Neural progenitor cell (in vitro differentiated cells): ENCODE data around the gene ZNF385D. TPM values are rescaled to one million over a fixed set of nuclear protein-coding genes. Genes with fewer than 3 reads are reported as not detected.
"Not testable (repeated sequence)": the region's sequence is repeated elsewhere in the genome, so short reads cannot be mapped to it uniquely, and the experiment has no call there.

ENCODE experiments used
- DNase-seq: peaks from one replicate; pipeline ENCODE4 v3.0.0-alpha.2; 2016; ENCODE audit warnings: low spot score
- H2AFZ ChIP-seq: fragments of 200-600 bp; sonication (generic); replicated peaks from 2 replicates; pipeline ENCODE4 v1.6.1; 2016; ENCODE audit warnings: antibody characterized with exemption
- H3F3A ChIP-seq: fragments of 200-600 bp; sonication (generic); 2 replicates; pipeline ENCODE4 v1.6.1; 2016; ENCODE audit warnings: antibody characterized with exemption, low read depth
- H3K27ac ChIP-seq: fragments of 200-600 bp; sonication (generic); 2 replicates; pipeline ENCODE4 v1.5.1; 2016; ENCODE audit warnings: mild to moderate bottlenecking
- H3K27me3 ChIP-seq: fragments of 200-600 bp; sonication (generic); 2 replicates; pipeline ENCODE4 v1.6.1; 2016; ENCODE audit warnings: mild to moderate bottlenecking, moderate library complexity
- H3K36me3 ChIP-seq: fragments of 200-600 bp; sonication (generic); 2 replicates; pipeline ENCODE4 v1.5.1; 2016
- H3K4me1 ChIP-seq: fragments of 200-600 bp; sonication (generic); 2 replicates; pipeline ENCODE4 v1.6.1; 2016; ENCODE audit warnings: mixed run types
- H3K4me2 ChIP-seq: fragments of 200-600 bp; sonication (generic); 2 replicates; pipeline ENCODE4 v1.6.1; 2016
- H3K4me3 ChIP-seq: fragments of 200-600 bp; sonication (generic); 2 replicates; pipeline ENCODE4 v1.5.1; 2016
- H3K79me2 ChIP-seq: fragments of 200-600 bp; sonication (generic); 2 replicates; pipeline ENCODE4 v1.6.1; 2016; ENCODE audit warnings: low read depth
- H3K9ac ChIP-seq: fragments of 200-600 bp; sonication (generic); 2 replicates; pipeline ENCODE4 v1.6.1; 2016
- H3K9me3 ChIP-seq: fragments of 200-600 bp; sonication (generic); 2 replicates; pipeline ENCODE4 v1.5.1; 2016; ENCODE audit warnings: low read depth
- H4K20me1 ChIP-seq: fragments of 200-600 bp; sonication (generic); 2 replicates; pipeline ENCODE4 v1.6.1; 2016; ENCODE audit warnings: low read depth
- H3K27ac Mint-ChIP-seq: 3 replicates; pipeline ENCODE4 v1.8.0; 2021; ENCODE audit warnings: mixed read lengths
- H3K27me3 Mint-ChIP-seq: 2 replicates; pipeline ENCODE4 v1.8.0; 2022; ENCODE audit warnings: low read depth, mild to moderate bottlenecking, inconsistent platforms, moderate library complexity, mixed read lengths; ENCODE audit not compliant: insufficient read depth
- H3K36me3 Mint-ChIP-seq: 3 replicates; pipeline ENCODE4 v1.8.0; 2021; ENCODE audit warnings: mixed read lengths
- H3K4me1 Mint-ChIP-seq: 3 replicates; pipeline ENCODE4 v1.8.0; 2021; ENCODE audit warnings: mixed read lengths
- H3K4me3 Mint-ChIP-seq: 3 replicates; pipeline ENCODE4 v1.8.0; 2021; ENCODE audit warnings: mild to moderate bottlenecking, moderate library complexity, mixed read lengths
- H3K9me3 Mint-ChIP-seq: 3 replicates; pipeline ENCODE4 v1.8.0; 2020; ENCODE audit warnings: mixed read lengths
- EZH2 ChIP-seq: fragments of 200-600 bp; sonication (generic); IDR thresholded peaks from 2 replicates; pipeline ENCODE4 v1.6.1; 2017; ENCODE audit warnings: antibody characterized with exemption, mild to moderate bottlenecking, moderate library complexity
- EZH2phosphoT487 ChIP-seq: fragments of 200-600 bp; sonication (generic); IDR thresholded peaks from 2 replicates; pipeline ENCODE4 v1.6.1; 2017; ENCODE audit warnings: antibody characterized with exemption
- total RNA-seq: library from RNA; depleted of rRNA; stranded (reverse); fragments of >200 nt; gene quantifications from 2 replicates; pipeline ENCODE4 v1.2.3, GENCODE V29; 2015; ENCODE audit warnings: low replicate concordance
- TF ChIP-seq, protein P1 (sequence below): fragments of 200-600 bp; sonication (generic); IDR thresholded peaks from 2 replicates; pipeline ENCODE4 v1.5.1; 2017; ENCODE audit warnings: antibody characterized with exemption, mild to moderate bottlenecking

Gene ZNF385D
- total RNA-seq, 1 donor from 2014 or later = 4.4 TPM

DNA sequence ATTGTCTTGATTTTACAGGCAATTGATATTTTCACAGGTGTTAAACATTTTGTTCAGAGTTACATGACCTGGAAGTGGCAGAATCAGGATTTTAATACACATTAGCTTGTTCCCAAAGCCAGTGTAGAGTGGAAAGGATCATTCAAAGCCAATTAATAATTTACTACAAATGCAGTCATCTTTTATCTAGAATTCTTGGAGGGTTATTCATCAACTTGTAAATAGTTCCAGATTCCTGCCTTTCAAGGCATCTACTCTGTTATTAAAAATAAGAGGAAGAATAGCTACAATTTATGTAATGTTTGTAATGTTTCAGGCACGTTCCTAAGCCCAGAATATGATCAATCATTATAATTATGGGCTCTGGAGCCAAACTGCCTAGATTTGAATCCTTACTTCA is 358.5 kb downstream of the ZNF385D start:
- H3K9ac ChIP-seq = no peak overlapping the region
- DNase-seq = no peak
- no peaks in the 10 kb centered on the region for H3K36me3 Mint-ChIP-seq
- H3K27ac Mint-ChIP-seq = no peak overlapping the region
- no peak for TF ChIP-seq EZH2
- TF ChIP-seq, protein P1, sequence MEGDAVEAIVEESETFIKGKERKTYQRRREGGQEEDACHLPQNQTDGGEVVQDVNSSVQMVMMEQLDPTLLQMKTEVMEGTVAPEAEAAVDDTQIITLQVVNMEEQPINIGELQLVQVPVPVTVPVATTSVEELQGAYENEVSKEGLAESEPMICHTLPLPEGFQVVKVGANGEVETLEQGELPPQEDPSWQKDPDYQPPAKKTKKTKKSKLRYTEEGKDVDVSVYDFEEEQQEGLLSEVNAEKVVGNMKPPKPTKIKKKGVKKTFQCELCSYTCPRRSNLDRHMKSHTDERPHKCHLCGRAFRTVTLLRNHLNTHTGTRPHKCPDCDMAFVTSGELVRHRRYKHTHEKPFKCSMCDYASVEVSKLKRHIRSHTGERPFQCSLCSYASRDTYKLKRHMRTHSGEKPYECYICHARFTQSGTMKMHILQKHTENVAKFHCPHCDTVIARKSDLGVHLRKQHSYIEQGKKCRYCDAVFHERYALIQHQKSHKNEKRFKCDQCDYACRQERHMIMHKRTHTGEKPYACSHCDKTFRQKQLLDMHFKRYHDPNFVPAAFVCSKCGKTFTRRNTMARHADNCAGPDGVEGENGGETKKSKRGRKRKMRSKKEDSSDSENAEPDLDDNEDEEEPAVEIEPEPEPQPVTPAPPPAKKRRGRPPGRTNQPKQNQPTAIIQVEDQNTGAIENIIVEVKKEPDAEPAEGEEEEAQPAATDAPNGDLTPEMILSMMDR = no peak
- no peak for TF ChIP-seq EZH2phosphoT487
- no peaks in the 10 kb centered on the region for H3K36me3 ChIP-seq
- H3K9me3 ChIP-seq = no peaks in the 10 kb centered on the region
- no peaks in the 10 kb centered on the region for H3K4me1 ChIP-seq
- no peaks in the 10 kb centered on the region for H3F3A ChIP-seq
- H3K4me2 ChIP-seq = no peak overlapping the region
- no peaks in the 10 kb centered on the region for H3K79me2 ChIP-seq
- H4K20me1 ChIP-seq = no peaks in the 10 kb centered on the region
- peaks cover 2% of the 10 kb centered on the region for H3K27me3 Mint-ChIP-seq
- no peak overlapping the region for H3K27ac ChIP-seq
- H3K9me3 Mint-ChIP-seq = peaks cover 2% of the 10 kb centered on the region
- no peak overlapping the region for H3K4me3 ChIP-seq
- H2AFZ ChIP-seq = no peak overlapping the region
- no peaks in the 10 kb centered on the region for H3K27me3 ChIP-seq
- H3K4me1 Mint-ChIP-seq = peaks cover 5% of the 10 kb centered on the region
- H3K4me3 Mint-ChIP-seq = no peak overlapping the region

DNA sequence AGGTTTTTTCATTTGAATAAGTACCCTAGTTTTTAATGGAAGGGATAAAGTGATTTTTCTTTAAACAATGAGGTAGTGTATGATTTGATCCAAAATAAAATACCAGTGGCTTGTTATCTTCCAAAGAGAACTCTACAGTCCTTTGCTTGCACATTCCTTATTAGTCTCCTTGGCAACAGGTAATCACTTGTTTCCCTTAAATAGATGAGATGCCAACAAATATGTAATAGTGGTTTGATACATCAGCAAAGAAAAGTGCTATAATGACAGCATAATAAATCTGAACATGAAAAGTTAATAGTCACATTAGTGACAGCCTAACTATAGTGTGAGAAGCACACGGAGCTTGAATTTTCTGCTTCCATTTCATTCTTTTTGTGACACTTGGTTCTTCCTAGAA is 360.2 kb downstream of the ZNF385D start:
- no peaks in the 10 kb centered on the region for H3K36me3 Mint-ChIP-seq
- no peak overlapping the region for H3K27ac Mint-ChIP-seq
- peaks cover 5% of the 10 kb centered on the region for H3K4me1 Mint-ChIP-seq
- H3K4me2 ChIP-seq = no peak overlapping the region
- no peaks in the 10 kb centered on the region for H3K9me3 ChIP-seq
- no peaks in the 10 kb centered on the region for H3K36me3 ChIP-seq
- TF ChIP-seq EZH2phosphoT487 = no peak
- TF ChIP-seq EZH2 = no peak
- TF ChIP-seq, protein P1 = no peak
- no peak overlapping the region for H2AFZ ChIP-seq
- H3K4me3 ChIP-seq = no peak overlapping the region
- H3K27ac ChIP-seq = no peak overlapping the region
- H3K27me3 Mint-ChIP-seq = peaks cover 2% of the 10 kb centered on the region
- no peaks in the 10 kb centered on the region for H3F3A ChIP-seq
- no peaks in the 10 kb centered on the region for H3K27me3 ChIP-seq
- DNase-seq = no peak
- H3K4me3 Mint-ChIP-seq = no peak overlapping the region
- no peak overlapping the region for H3K9ac ChIP-seq
- H3K79me2 ChIP-seq = no peaks in the 10 kb centered on the region
- H3K9me3 Mint-ChIP-seq = peaks cover 2% of the 10 kb centered on the region
- H4K20me1 ChIP-seq = no peaks in the 10 kb centered on the region
- no peaks in the 10 kb centered on the region for H3K4me1 ChIP-seq

DNA sequence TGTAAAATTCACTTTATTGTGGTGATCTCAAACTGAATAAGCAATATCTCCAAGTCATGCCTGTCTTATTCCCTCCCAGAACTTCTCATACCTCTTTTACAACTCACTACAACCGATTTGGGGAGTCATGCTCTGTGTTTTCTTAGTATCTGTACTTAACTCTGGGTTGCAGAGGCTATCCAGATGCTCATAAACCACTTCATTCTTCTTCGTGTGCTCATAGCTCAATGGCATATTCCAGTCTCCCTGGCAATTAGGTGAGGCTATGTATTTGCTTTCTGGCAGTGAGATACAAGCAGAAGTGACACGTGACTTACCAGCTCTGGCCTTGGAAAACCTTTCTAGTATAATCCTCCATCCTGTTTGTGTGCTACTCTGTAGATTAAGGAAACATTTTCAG is 360.9 kb downstream of the ZNF385D start:
- H3K4me3 ChIP-seq = no peak overlapping the region
- H3F3A ChIP-seq = no peaks in the 10 kb centered on the region
- H3K27ac Mint-ChIP-seq = no peak overlapping the region

DNA sequence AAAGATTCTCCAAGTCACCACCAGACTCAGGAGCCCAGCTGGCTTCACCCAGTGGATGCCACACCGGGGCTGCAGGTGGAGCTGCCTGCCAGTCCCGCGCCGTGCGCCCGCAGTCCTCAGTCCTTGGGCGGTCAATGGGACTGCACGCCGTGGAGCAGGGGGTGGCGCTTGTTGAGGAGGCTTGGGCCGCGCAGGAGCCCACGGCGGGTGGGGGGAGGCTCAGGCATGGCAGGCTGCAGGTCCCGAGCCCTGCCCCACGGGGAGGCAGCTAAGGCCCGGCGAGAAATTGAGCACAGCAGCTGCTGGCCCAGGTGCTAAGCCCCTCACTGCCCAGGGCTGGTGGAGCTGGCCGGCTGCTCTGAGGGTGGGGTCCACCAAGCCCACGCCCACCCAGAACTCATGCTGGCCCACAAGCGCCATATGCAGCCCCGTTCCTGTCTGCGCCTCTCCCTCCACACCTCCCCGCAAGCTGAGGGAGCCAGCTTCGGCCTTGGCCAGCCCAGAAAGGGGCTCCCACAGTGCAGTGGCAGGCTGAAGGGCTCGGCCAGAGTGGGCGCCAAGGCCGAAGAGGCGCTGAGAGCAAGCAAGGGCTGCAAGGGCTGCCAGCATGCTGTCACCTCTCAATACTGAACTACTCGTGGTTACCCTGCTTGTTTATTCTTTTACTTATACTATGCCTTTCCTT is 363.7 kb downstream of the ZNF385D start:
- not testable (repeated sequence) for H3K4me1 ChIP-seq, H3K4me3 ChIP-seq, H3K27me3 Mint-ChIP-seq, H2AFZ ChIP-seq, H3K9me3 ChIP-seq, H3K79me2 ChIP-seq, H3K9me3 Mint-ChIP-seq, H3K27me3 ChIP-seq, H3K36me3 Mint-ChIP-seq, H3F3A ChIP-seq, H3K4me2 ChIP-seq, H3K9ac ChIP-seq, H3K4me3 Mint-ChIP-seq, H4K20me1 ChIP-seq, DNase-seq, H3K27ac Mint-ChIP-seq, H3K27ac ChIP-seq, H3K36me3 ChIP-seq, H3K4me1 Mint-ChIP-seq

More for the DNA sequence above, 360.9 kb downstream of the ZNF385D start:
- Histone ChIP-seq H3K79me2 (no peaks in the 10 kb centered on the region), H4K20me1 (no peaks in the 10 kb centered on the region), H3K9me3 (no peaks in the 10 kb centered on the region), H3K27me3 (no peaks in the 10 kb centered on the region), H3K27ac (no peak overlapping the region), H3K36me3 (no peaks in the 10 kb centered on the region), H3K4me2 (no peak overlapping the region), H2AFZ (no peak overlapping the region), H3K4me1 (no peaks in the 10 kb centered on the region), H3K9ac (no peak overlapping the region)
- TF ChIP-seq EZH2phosphoT487 (no peak), EZH2 (no peak)
- TF ChIP-seq, protein P1 = no peak
- no peaks in the 10 kb centered on the region for H3K36me3 Mint-ChIP-seq
- peaks cover 2% of the 10 kb centered on the region for H3K27me3 Mint-ChIP-seq
- peaks cover 2% of the 10 kb centered on the region for H3K9me3 Mint-ChIP-seq
- H3K4me3 Mint-ChIP-seq = no peak overlapping the region
- no peak for DNase-seq
- H3K4me1 Mint-ChIP-seq = peaks cover 5% of the 10 kb centered on the region

DNA sequence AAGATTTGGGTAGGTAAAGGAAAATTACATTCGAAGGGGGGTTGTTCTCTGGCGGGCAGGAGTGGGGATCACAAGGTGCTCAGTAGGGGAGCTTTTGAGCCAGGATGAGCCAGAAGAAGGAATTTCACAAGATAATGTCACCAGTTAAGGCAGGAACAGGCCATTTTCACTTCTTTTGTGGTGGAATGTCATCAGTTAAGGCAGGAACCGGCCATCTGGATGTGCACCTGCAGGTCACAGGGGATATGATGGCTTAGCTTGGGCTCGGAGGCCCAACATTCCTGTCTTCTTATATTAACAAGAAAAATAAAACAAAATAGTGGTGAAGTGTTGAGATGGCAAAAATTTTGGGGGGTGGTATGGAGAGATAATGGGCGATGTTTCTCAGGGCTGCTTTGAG is 373.0 kb downstream of the ZNF385D start:
- not testable (repeated sequence) for H3K27me3 Mint-ChIP-seq, H3F3A ChIP-seq, H3K27ac Mint-ChIP-seq, H3K36me3 ChIP-seq, H4K20me1 ChIP-seq, H3K4me2 ChIP-seq, H3K9ac ChIP-seq, H3K4me1 Mint-ChIP-seq, H3K36me3 Mint-ChIP-seq, H3K4me3 ChIP-seq, H3K27me3 ChIP-seq, H3K27ac ChIP-seq, H3K79me2 ChIP-seq, DNase-seq, H3K9me3 Mint-ChIP-seq, H3K4me1 ChIP-seq, H3K9me3 ChIP-seq, H3K4me3 Mint-ChIP-seq, H2AFZ ChIP-seq
